Activated naive CD8-positive, alpha-beta T cell (primary cell): ENCODE measurements around the gene GFRAL.
"Not testable (repeated sequence)": the region's sequence is repeated elsewhere in the genome, so short reads cannot be mapped to it uniquely, and the experiment has no call there.

ENCODE experiments used
- H3K27ac Mint-ChIP-seq: one replicate; pipeline ENCODE4 v1.8.0; 2021; ENCODE audit warnings: mixed read lengths
- H3K27me3 Mint-ChIP-seq: one replicate; pipeline ENCODE4 v1.8.0; 2021; ENCODE audit warnings: mixed read lengths
- H3K36me3 Mint-ChIP-seq: one replicate; pipeline ENCODE4 v1.8.0; 2021; ENCODE audit warnings: mixed read lengths
- H3K4me1 Mint-ChIP-seq: one replicate; pipeline ENCODE4 v1.8.0; 2021; ENCODE audit warnings: low read depth, mixed read lengths
- H3K4me3 Mint-ChIP-seq: one replicate; pipeline ENCODE4 v1.8.0; 2021; ENCODE audit warnings: mild to moderate bottlenecking, mixed read lengths
- H3K9me3 Mint-ChIP-seq: one replicate; pipeline ENCODE4 v1.8.0; 2021; ENCODE audit warnings: low read depth, mixed read lengths

Gene GFRAL

GRCh38 chr6:55327169-55327568 lies at the start of gene GFRAL:
GFRAL (plus strand) TSS chr6:55327469; CDS start chr6:55327555, 86 bp downstream.
- Mint-ChIP-seq H3K4me1 (no peaks in the 10 kb centered on the region), H3K27me3 (no peaks in the 10 kb centered on the region), H3K27ac (no peak within 1 kb of the TSS), H3K4me3 (no peak within 1 kb of the TSS), H3K9me3 (peaks cover 12% of the 10 kb centered on the region), H3K36me3 (no peaks in the 10 kb centered on the region)

GRCh38 chr6:55277646-55278045 lies 49.6 kb upstream of the GFRAL start:
- H3K4me3 Mint-ChIP-seq = no peak overlapping the region
- no peaks in the 10 kb centered on the region for H3K36me3 Mint-ChIP-seq
- H3K27me3 Mint-ChIP-seq = no peaks in the 10 kb centered on the region
- H3K9me3 Mint-ChIP-seq = no peaks in the 10 kb centered on the region
- H3K4me1 Mint-ChIP-seq = no peaks in the 10 kb centered on the region
- H3K27ac Mint-ChIP-seq = no peak overlapping the region

GRCh38 chr6:55281215-55281614 lies 46.1 kb upstream of the GFRAL start:
- Mint-ChIP-seq H3K9me3 (no peaks in the 10 kb centered on the region), H3K4me1 (no peaks in the 10 kb centered on the region), H3K36me3 (no peaks in the 10 kb centered on the region), H3K27ac (no peak overlapping the region), H3K4me3 (no peak overlapping the region), H3K27me3 (no peaks in the 10 kb centered on the region)

- Mint-ChIP-seq H3K4me3 (no peak overlapping the region), H3K9me3 (no peaks in the 10 kb centered on the region), H3K36me3 (no peaks in the 10 kb centered on the region), H3K27me3 (no peaks in the 10 kb centered on the region), H3K4me1 (no peaks in the 10 kb centered on the region), H3K27ac (no peak overlapping the region)
Measured at GRCh38 chr6:55282115-55282514, 45.2 kb upstream of the GFRAL start.

- Mint-ChIP-seq H3K27me3 (no peaks in the 10 kb centered on the region), H3K9me3 (peaks cover 6% of the 10 kb centered on the region), H3K4me1 (no peaks in the 10 kb centered on the region), H3K27ac (no peak overlapping the region), H3K36me3 (no peaks in the 10 kb centered on the region), H3K4me3 (no peak overlapping the region)
Measured at GRCh38 chr6:55286824-55287223, 40.4 kb upstream of the GFRAL start.

- no peaks in the 10 kb centered on the region for H3K4me1 Mint-ChIP-seq
- no peaks in the 10 kb centered on the region for H3K27me3 Mint-ChIP-seq
- H3K9me3 Mint-ChIP-seq = peaks cover 6% of the 10 kb centered on the region
- H3K27ac Mint-ChIP-seq = no peak overlapping the region
- no peak overlapping the region for H3K4me3 Mint-ChIP-seq
- no peaks in the 10 kb centered on the region for H3K36me3 Mint-ChIP-seq
Measured at GRCh38 chr6:55290736-55291135, 36.5 kb upstream of the GFRAL start.

GRCh38 chr6:55293116-55293515 lies 34.2 kb upstream of the GFRAL start:
- Mint-ChIP-seq H3K36me3 (no peaks in the 10 kb centered on the region), H3K4me3 (no peak overlapping the region), H3K9me3 (peaks cover 14% of the 10 kb centered on the region), H3K27ac (no peak overlapping the region), H3K4me1 (no peaks in the 10 kb centered on the region), H3K27me3 (no peaks in the 10 kb centered on the region)

- not testable (repeated sequence) for H3K4me1 Mint-ChIP-seq, H3K36me3 Mint-ChIP-seq, H3K4me3 Mint-ChIP-seq, H3K27me3 Mint-ChIP-seq, H3K27ac Mint-ChIP-seq
- H3K9me3 Mint-ChIP-seq = peaks cover 13% of the 10 kb centered on the region
Measured at GRCh38 chr6:55297214-55297613, 30.1 kb upstream of the GFRAL start.

GRCh38 chr6:55299286-55299985 lies 27.8 kb upstream of the GFRAL start:
- no peak overlapping the region for H3K4me3 Mint-ChIP-seq
- no peaks in the 10 kb centered on the region for H3K36me3 Mint-ChIP-seq
- peaks cover 17% of the 10 kb centered on the region for H3K9me3 Mint-ChIP-seq
- H3K27ac Mint-ChIP-seq = no peak overlapping the region
- no peaks in the 10 kb centered on the region for H3K4me1 Mint-ChIP-seq
- H3K27me3 Mint-ChIP-seq = no peaks in the 10 kb centered on the region

GRCh38 chr6:55304747-55305146 lies 22.5 kb upstream of the GFRAL start:
- Mint-ChIP-seq H3K27ac (no peak overlapping the region), H3K36me3 (no peaks in the 10 kb centered on the region), H3K27me3 (no peaks in the 10 kb centered on the region), H3K9me3 (peaks cover 4% of the 10 kb centered on the region), H3K4me3 (no peak overlapping the region), H3K4me1 (no peaks in the 10 kb centered on the region)

- no peaks in the 10 kb centered on the region for H3K36me3 Mint-ChIP-seq
- H3K4me3 Mint-ChIP-seq = no peak overlapping the region
- H3K27ac Mint-ChIP-seq = no peak overlapping the region
- no peaks in the 10 kb centered on the region for H3K4me1 Mint-ChIP-seq
- peaks cover 13% of the 10 kb centered on the region for H3K9me3 Mint-ChIP-seq
- no peaks in the 10 kb centered on the region for H3K27me3 Mint-ChIP-seq
Measured at GRCh38 chr6:55319961-55320695, 7.1 kb upstream of the GFRAL start.

- H3K9me3 Mint-ChIP-seq = peaks cover 13% of the 10 kb centered on the region
- H3K27ac Mint-ChIP-seq = no peak overlapping the region
- no peaks in the 10 kb centered on the region for H3K27me3 Mint-ChIP-seq
- no peaks in the 10 kb centered on the region for H3K4me1 Mint-ChIP-seq
- H3K4me3 Mint-ChIP-seq = no peak overlapping the region
- H3K36me3 Mint-ChIP-seq = no peaks in the 10 kb centered on the region
Measured at GRCh38 chr6:55320696-55321086, 6.6 kb upstream of the GFRAL start.

- Mint-ChIP-seq H3K27me3 (no peaks in the 10 kb centered on the region), H3K36me3 (no peaks in the 10 kb centered on the region), H3K9me3 (no peaks in the 10 kb centered on the region), H3K4me3 (no peak overlapping the region), H3K4me1 (no peaks in the 10 kb centered on the region), H3K27ac (no peak overlapping the region)
Measured at GRCh38 chr6:55377150-55377549, 49.9 kb downstream of the GFRAL start.

- H3K4me3 Mint-ChIP-seq = no peak overlapping the region
- no peaks in the 10 kb centered on the region for H3K36me3 Mint-ChIP-seq
- H3K27ac Mint-ChIP-seq = no peak overlapping the region
- no peaks in the 10 kb centered on the region for H3K9me3 Mint-ChIP-seq
- H3K4me1 Mint-ChIP-seq = no peaks in the 10 kb centered on the region
- no peaks in the 10 kb centered on the region for H3K27me3 Mint-ChIP-seq
Measured at GRCh38 chr6:55379471-55379870, 52.2 kb downstream of the GFRAL start.

GRCh38 chr6:55379895-55380294 lies 52.6 kb downstream of the GFRAL start:
- Mint-ChIP-seq H3K27me3 (no peaks in the 10 kb centered on the region), H3K9me3 (no peaks in the 10 kb centered on the region), H3K4me1 (no peaks in the 10 kb centered on the region), H3K36me3 (no peaks in the 10 kb centered on the region), H3K4me3 (no peak overlapping the region), H3K27ac (no peak overlapping the region)

- no peak overlapping the region for H3K27ac Mint-ChIP-seq
- peaks cover 6% of the 10 kb centered on the region for H3K9me3 Mint-ChIP-seq
- no peaks in the 10 kb centered on the region for H3K4me1 Mint-ChIP-seq
- no peak overlapping the region for H3K4me3 Mint-ChIP-seq
- H3K36me3 Mint-ChIP-seq = no peaks in the 10 kb centered on the region
- no peaks in the 10 kb centered on the region for H3K27me3 Mint-ChIP-seq
Measured at GRCh38 chr6:55388211-55388610, 60.9 kb downstream of the GFRAL start.
